Lower leg skin (tissue), 3 donors: ENCODE measurements around the gene KLHL34.

Experiments used
- CTCF ChIP-seq, 3 donors: fragments of 450-650 bp; IDR thresholded peaks; one replicate each; pipeline ENCODE4 v1.5.1; 2016; ENCODE audit warnings: antibody characterized with exemption in 3 of 3, mild to moderate bottlenecking in 3 of 3, moderate library complexity in 2 of 3
- POLR2A ChIP-seq, 2 donors: fragments of 450-650 bp; IDR thresholded peaks; one replicate each; pipeline ENCODE4 v1.6.1; 2016 to 2017; ENCODE audit warnings: antibody characterized with exemption in 2 of 2, mild to moderate bottlenecking in 1 of 2, moderate library complexity in 1 of 2

DNA sequence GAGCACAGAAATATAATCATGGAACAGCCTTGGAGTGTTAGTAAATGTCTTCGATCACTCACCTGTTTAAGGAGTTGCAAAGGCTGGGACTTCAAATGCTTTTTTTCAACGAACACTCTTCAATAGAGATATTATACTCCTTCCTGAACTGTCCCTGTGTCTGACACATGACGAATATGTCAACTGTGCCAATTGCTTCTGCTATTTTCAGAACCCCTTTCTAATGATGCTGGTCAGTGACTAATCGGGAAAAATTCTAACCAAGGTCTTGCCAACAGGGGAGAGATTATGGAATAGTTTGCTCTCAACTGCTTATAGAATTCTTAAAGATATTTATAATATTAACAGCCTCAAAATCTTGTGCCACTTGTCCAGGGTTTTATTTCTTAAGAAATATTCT is 8.5 kb upstream of the KLHL34 start:
- TF ChIP-seq CTCF (IDR thresholded peaks at IDR 0.05) (no peak), POLR2A (IDR thresholded peaks at IDR 0.05) (no peak)
